CD4-positive, alpha-beta T cell (primary cell): Measurements from ENCODE around the gene OSBPL3. TPM values are rescaled to one million over a fixed set of nuclear protein-coding genes. Genes with fewer than 3 reads are reported as not detected.

Experiments used
- ATAC-seq: fragments of 200-7000 bp; cut with Tn5 transposase; one replicate; pipeline ENCODE4 v1.10.0; 2022; ENCODE audit warnings: mild to moderate bottlenecking; ENCODE audit not compliant: poor library complexity
- CTCF ChIA-PET: fragments of 350-600 bp; sonication (Branson Sonifier 250); formaldehyde crosslinking; loops from one replicate; lab custom pipeline; 2021; ENCODE audit warnings: antibody characterized with exemption, inconsistent platforms; lab: Charles Lee
- POLR2A ChIA-PET: fragments of 350-600 bp; sonication (Branson Sonifier 250); formaldehyde crosslinking; loops from one replicate; lab custom pipeline; 2021; ENCODE audit warnings: antibody characterized with exemption, inconsistent platforms; lab: Charles Lee
- DNase-seq, 14 experiments: peaks; one replicate each; pipeline ENCODE4 v3.0.0-alpha.2; 2013 to 2020; ENCODE audit warnings: mixed read lengths in 2 of 14
- H3K27ac ChIP-seq, 2 donors: one replicate each; pipeline versions ENCODE4 v1.5.1 to v1.7.0; 2013; ENCODE audit warnings: low read length in 2 of 2, low read depth in 1 of 2, mild to moderate bottlenecking in 1 of 2
- H3K27me3 ChIP-seq, 2 experiments: 1 replicate in 1 of 2; 2 replicates in 1 of 2; pipeline versions ENCODE4 v1.6.1 to v1.7.0; 2013; ENCODE audit warnings: low read length in 2 of 2, control low read depth in 1 of 2, mild to moderate bottlenecking in 1 of 2, moderate library complexity in 1 of 2; ENCODE audit not compliant: insufficient read depth in 2 of 2, control insufficient read depth in 1 of 2
- H3K36me3 ChIP-seq: one replicate; pipeline ENCODE4 v1.6.1; 2013; ENCODE audit warnings: low read length, control low read depth; ENCODE audit not compliant: insufficient read depth
- H3K4me1 ChIP-seq: one replicate; pipeline ENCODE4 v1.6.1; 2013; ENCODE audit warnings: low read length, control low read depth; ENCODE audit not compliant: insufficient read depth
- H3K4me3 ChIP-seq: one replicate; pipeline ENCODE4 v1.5.1; 2013; ENCODE audit warnings: mild to moderate bottlenecking, low read length, moderate library complexity
- H3K9me3 ChIP-seq, 2 experiments: 1 replicate in 1 of 2; 2 replicates in 1 of 2; pipeline versions ENCODE4 v1.6.1 to v1.7.0; 2013; ENCODE audit warnings: low read length in 2 of 2, mild to moderate bottlenecking in 2 of 2, control low read depth in 1 of 2, moderate library complexity in 1 of 2; ENCODE audit not compliant: control insufficient read depth in 1 of 2, insufficient read depth in 1 of 2
- H3K27ac Mint-ChIP-seq: one replicate; pipeline ENCODE4 v1.8.0; 2020; ENCODE audit warnings: mixed read lengths
- H3K27me3 Mint-ChIP-seq: one replicate; pipeline ENCODE4 v1.8.0; 2021; ENCODE audit warnings: mixed read lengths
- H3K36me3 Mint-ChIP-seq: one replicate; pipeline ENCODE4 v1.8.0; 2021; ENCODE audit warnings: low read depth, mixed read lengths
- H3K4me1 Mint-ChIP-seq: one replicate; pipeline ENCODE4 v1.8.0; 2021; ENCODE audit warnings: low read depth, mixed read lengths
- H3K4me3 Mint-ChIP-seq: one replicate; pipeline ENCODE4 v1.8.0; 2020; ENCODE audit warnings: mild to moderate bottlenecking, mixed read lengths
- H3K9me3 Mint-ChIP-seq: one replicate; pipeline ENCODE4 v1.8.0; 2020; ENCODE audit warnings: mixed read lengths
- intact Hi-C, 2 experiments: fragments of 100-400 bp; cut with DNase I in 1 of 2; cut with micrococcal nuclease in 1 of 2; formaldehyde crosslinking; loops; one replicate each; pipeline versions ENCODE4 v1.15.1 to v1.9.0; 2023 to 2025; cut with DNase I, micrococcal nuclease
- total RNA-seq, 174 experiments: library from RNA in 2 of 174; stranded (reverse) in 2 of 174; gene quantifications; one replicate each; pipeline ENCODE4 v1.2.3 and lab custom pipeline; 2021 to 2026
- TF ChIP-seq, protein P1 (sequence below): fragments of 200-600 bp; IDR thresholded peaks from one replicate; pipeline ENCODE4 v1.8.0; 2022; ENCODE audit warnings: antibody characterized with exemption, mild to moderate bottlenecking

Gene OSBPL3
- total RNA-seq, 2 experiments from 2014 or later: 25.4 to 25.9 TPM

DNA sequence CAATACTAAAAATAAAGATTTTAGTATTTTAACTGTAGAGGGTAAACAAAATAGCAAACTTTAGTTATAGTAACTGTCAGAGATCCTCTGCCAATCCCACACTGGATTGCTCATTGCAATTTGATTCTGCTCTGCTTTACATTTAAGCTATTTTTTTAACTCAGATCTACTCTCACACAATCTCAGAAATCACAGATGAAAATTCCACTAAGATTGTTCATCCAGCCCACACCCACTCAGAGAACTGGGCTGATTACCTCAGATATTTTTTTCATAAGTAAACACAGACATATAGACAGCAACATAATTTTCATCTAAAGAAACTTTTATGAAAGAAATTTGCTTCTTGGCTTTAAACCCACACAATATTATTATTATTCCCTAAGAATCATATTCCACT is 7.0 kb downstream of the OSBPL3 start:
- Histone ChIP-seq H3K36me3 (no peaks in the 10 kb centered on the region), H3K4me1 (peaks cover 37% of the 10 kb centered on the region), H3K27me3 (no peaks in the 10 kb centered on the region), H3K9me3 (no peaks in the 10 kb centered on the region), H3K27ac (no peak overlapping the region), H3K4me3 (no peak overlapping the region)
- DNase-seq: no peak
- TF ChIP-seq, protein P1, sequence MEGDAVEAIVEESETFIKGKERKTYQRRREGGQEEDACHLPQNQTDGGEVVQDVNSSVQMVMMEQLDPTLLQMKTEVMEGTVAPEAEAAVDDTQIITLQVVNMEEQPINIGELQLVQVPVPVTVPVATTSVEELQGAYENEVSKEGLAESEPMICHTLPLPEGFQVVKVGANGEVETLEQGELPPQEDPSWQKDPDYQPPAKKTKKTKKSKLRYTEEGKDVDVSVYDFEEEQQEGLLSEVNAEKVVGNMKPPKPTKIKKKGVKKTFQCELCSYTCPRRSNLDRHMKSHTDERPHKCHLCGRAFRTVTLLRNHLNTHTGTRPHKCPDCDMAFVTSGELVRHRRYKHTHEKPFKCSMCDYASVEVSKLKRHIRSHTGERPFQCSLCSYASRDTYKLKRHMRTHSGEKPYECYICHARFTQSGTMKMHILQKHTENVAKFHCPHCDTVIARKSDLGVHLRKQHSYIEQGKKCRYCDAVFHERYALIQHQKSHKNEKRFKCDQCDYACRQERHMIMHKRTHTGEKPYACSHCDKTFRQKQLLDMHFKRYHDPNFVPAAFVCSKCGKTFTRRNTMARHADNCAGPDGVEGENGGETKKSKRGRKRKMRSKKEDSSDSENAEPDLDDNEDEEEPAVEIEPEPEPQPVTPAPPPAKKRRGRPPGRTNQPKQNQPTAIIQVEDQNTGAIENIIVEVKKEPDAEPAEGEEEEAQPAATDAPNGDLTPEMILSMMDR: no peak
- ChIA-PET CTCF (no interaction called here), POLR2A (no interaction called here)
- Mint-ChIP-seq H3K4me1 (peaks cover 73% of the 10 kb centered on the region), H3K27ac (no peak overlapping the region), H3K36me3 (no peaks in the 10 kb centered on the region), H3K27me3 (no peaks in the 10 kb centered on the region), H3K9me3 (no peaks in the 10 kb centered on the region), H3K4me3 (no peak overlapping the region)
- no peak for ATAC-seq
- intact Hi-C loops: no loop called here

DNA sequence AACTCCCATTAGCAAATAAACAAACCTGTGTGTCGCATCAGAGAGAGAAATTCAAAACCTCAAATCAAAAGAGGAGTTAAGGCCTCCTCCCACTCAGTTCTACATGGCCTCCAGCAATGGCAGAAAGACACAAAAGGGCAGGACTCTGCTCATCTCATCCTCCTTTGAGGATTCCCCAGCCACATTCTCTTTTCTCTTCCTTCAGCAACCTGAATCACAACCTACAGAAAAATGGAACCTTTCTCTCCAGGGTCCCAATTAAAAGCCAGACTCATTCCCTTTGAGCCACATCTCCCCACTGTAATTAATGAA is 7.9 kb downstream of the OSBPL3 start:
- H3K27ac ChIP-seq: no peak overlapping the region
- DNase-seq (no peak), ATAC-seq (no peak)
- H3K36me3 ChIP-seq: no peaks in the 10 kb centered on the region
- POLR2A ChIA-PET: interaction anchor here (1.0 to 1.9 kb wide), 3 partner anchors 9 to 145 kb away, joined by 3 to 5 read pairs (median 5); no protein-coding TSS in a partner anchor
- Mint-ChIP-seq H3K27me3 (no peaks in the 10 kb centered on the region), H3K4me3 (no peak overlapping the region), H3K36me3 (no peaks in the 10 kb centered on the region), H3K4me1 (peaks cover 77% of the 10 kb centered on the region), H3K27ac (no peak overlapping the region), H3K9me3 (no peaks in the 10 kb centered on the region)
- H3K4me1 ChIP-seq: peaks cover 29% of the 10 kb centered on the region
- CTCF ChIA-PET: interaction anchor here (0.9 kb wide), 1 partner anchor 98 kb away, joined by 3 read pairs; no protein-coding TSS in a partner anchor
- H3K27me3 ChIP-seq: no peaks in the 10 kb centered on the region
- intact Hi-C loops: no loop called here
- H3K9me3 ChIP-seq: no peaks in the 10 kb centered on the region
- no peak overlapping the region for H3K4me3 ChIP-seq
- TF ChIP-seq, protein P1: no peak

DNA sequence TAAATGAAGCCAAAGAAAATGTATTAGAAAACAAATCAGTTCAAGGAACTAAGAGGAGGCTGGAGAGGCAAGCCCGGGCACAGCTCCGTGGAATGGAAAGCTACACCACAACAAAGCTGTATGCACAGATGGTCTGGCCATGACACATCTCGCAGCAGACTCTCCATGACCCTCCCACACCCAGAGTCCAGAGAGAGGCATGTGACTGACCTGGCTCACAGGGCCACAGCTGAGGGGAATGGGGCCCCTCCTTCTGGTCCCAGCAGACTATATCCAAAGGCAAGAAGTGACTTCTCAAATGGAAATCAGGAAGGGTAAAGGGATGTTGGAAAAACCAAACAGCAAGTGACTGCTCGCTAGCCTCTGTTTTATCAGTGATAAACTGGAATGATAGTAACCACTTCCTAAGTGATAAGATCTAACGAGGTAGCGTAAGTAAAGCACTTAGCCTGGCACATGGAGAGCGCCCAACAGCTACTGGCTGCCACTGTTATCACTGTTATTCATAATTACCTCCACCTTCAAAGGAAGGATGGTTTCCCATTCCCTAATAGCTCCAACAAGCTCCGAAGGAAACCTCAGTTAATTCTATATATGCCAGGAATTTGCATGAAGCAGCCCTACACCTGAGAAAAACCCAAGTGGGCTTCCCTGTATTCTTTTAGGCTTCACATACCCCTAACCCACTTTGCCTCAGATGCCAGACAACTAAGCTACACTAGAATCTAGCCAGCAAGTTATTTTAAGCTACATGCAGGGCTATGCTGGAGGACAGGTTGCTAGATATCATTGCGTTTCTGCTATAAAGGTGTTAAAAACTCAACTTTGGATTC is 8.4 kb downstream of the OSBPL3 start:
- POLR2A ChIA-PET: interaction anchor here (1.0 to 1.9 kb wide), 3 partner anchors 9 to 144 kb away, joined by 3 to 5 read pairs (median 5); no protein-coding TSS in a partner anchor
- Histone ChIP-seq H3K4me1 (peaks cover 29% of the 10 kb centered on the region), H3K27me3 (no peaks in the 10 kb centered on the region), H3K4me3 (no peak overlapping the region), H3K36me3 (no peaks in the 10 kb centered on the region), H3K9me3 (no peaks in the 10 kb centered on the region), H3K27ac (no peak overlapping the region)
- Mint-ChIP-seq H3K27me3 (no peaks in the 10 kb centered on the region), H3K4me1 (peaks cover 77% of the 10 kb centered on the region), H3K4me3 (no peak overlapping the region), H3K27ac (no peak overlapping the region), H3K9me3 (no peaks in the 10 kb centered on the region), H3K36me3 (no peaks in the 10 kb centered on the region)
- intact Hi-C loops: no loop called here
- DNase-seq: peak in 2 of 14 experiments; percentile 23
- TF ChIP-seq, protein P1: no peak
- ATAC-seq: no peak
- CTCF ChIA-PET: interaction anchor here (0.9 kb wide), 1 partner anchor 98 kb away, joined by 3 read pairs; no protein-coding TSS in a partner anchor
